Neural crest cell (in vitro differentiated cells): ENCODE data around the gene APOOL. TPM values are rescaled to one million over a fixed set of nuclear protein-coding genes. Genes with fewer than 3 reads are reported as not detected.
A peak's percentile ranks its signal among the peaks of the same experiment; 100 is the strongest.

ENCODE experiments used
- DNase-seq: peaks from one replicate; pipeline ENCODE4 v3.0.0; 2021; ENCODE audit warnings: low read depth, mixed read lengths, low spot score
- H3K27ac Mint-ChIP-seq: one replicate; pipeline ENCODE4 v1.8.0; 2021; ENCODE audit warnings: mild to moderate bottlenecking, mixed read lengths; ENCODE audit not compliant: unreplicated experiment
- H3K27me3 Mint-ChIP-seq: 2 replicates; pipeline ENCODE4 v1.8.0; 2021; ENCODE audit warnings: low read depth, mild to moderate bottlenecking, mixed read lengths
- H3K36me3 Mint-ChIP-seq: 2 replicates; pipeline ENCODE4 v1.8.0; 2021; ENCODE audit warnings: low read depth, mild to moderate bottlenecking, mixed read lengths
- H3K4me1 Mint-ChIP-seq: 2 replicates; pipeline ENCODE4 v1.8.0; 2021; ENCODE audit warnings: mixed read lengths
- H3K4me3 Mint-ChIP-seq: one replicate; pipeline ENCODE4 v1.8.0; 2021; ENCODE audit warnings: mild to moderate bottlenecking, mixed read lengths
- H3K9me3 Mint-ChIP-seq: 2 replicates; pipeline ENCODE4 v1.8.0; 2021; ENCODE audit warnings: mixed read lengths
- CTCF ChIP-seq: fragments of 200-600 bp; sonication (generic); conservative IDR thresholded peaks from 2 replicates; pipeline ENCODE4 v1.5.0; 2021; ENCODE audit warnings: antibody characterized with exemption, mild to moderate bottlenecking
- total RNA-seq: library from RNA; stranded (reverse); gene quantifications from 2 replicates; pipeline ENCODE4 v1.2.1, GENCODE V29; 2021

APOOL gene
- total RNA-seq, 1 donor from 2014 or later: 16.6 TPM

- no peaks in the 10 kb centered on the region for H3K27me3 Mint-ChIP-seq
- DNase-seq: no peak
- no peaks in the 10 kb centered on the region for H3K4me1 Mint-ChIP-seq
- peaks cover 7% of the 10 kb centered on the region for H3K9me3 Mint-ChIP-seq
- peaks cover 21% of the 10 kb centered on the region for H3K36me3 Mint-ChIP-seq
- no peak overlapping the region for H3K27ac Mint-ChIP-seq
- no peak for TF ChIP-seq CTCF
- no peak overlapping the region for H3K4me3 Mint-ChIP-seq
Observed at GRCh38 chrX:85089321-85089840, 85.7 kb downstream of the APOOL start.

- no peak overlapping the region for H3K4me3 Mint-ChIP-seq
- no peaks in the 10 kb centered on the region for H3K9me3 Mint-ChIP-seq
- H3K4me1 Mint-ChIP-seq: no peaks in the 10 kb centered on the region
- no peak for TF ChIP-seq CTCF
- H3K27me3 Mint-ChIP-seq: no peaks in the 10 kb centered on the region
- no peak for DNase-seq
- no peaks in the 10 kb centered on the region for H3K36me3 Mint-ChIP-seq
- no peak overlapping the region for H3K27ac Mint-ChIP-seq
Observed at GRCh38 chrX:85107407-85107806, 103.7 kb downstream of the APOOL start.

DNA sequence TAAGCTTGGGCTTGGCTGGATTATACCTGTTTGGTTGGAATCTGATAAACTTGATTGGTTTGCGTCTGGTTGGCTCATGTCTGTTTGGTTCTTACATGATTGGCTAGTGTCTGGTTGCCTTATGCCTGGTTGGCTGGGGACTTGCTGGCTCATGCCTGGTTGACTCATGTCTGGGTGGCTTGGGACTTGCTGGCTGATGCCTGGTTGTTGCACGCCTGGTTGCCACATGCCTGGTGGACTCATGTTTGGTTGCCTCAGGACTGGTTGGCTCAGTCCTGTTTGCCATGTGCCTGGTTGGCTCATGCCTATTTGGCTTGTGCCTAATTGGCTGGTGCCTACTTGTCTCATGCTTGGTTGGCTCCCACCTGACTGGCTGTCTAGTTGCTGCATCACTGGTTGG is 104.5 kb downstream of the APOOL start:
- no peak overlapping the region for H3K4me3 Mint-ChIP-seq
- no peaks in the 10 kb centered on the region for H3K4me1 Mint-ChIP-seq
- H3K27me3 Mint-ChIP-seq: no peaks in the 10 kb centered on the region
- DNase-seq: no peak
- no peaks in the 10 kb centered on the region for H3K36me3 Mint-ChIP-seq
- H3K27ac Mint-ChIP-seq: no peak overlapping the region
- no peak for TF ChIP-seq CTCF
- no peaks in the 10 kb centered on the region for H3K9me3 Mint-ChIP-seq

GRCh38 chrX:85109235-85109634 is 105.6 kb downstream of the APOOL start:
- Mint-ChIP-seq H3K27ac (no peak overlapping the region), H3K27me3 (no peaks in the 10 kb centered on the region), H3K4me1 (no peaks in the 10 kb centered on the region), H3K4me3 (no peak overlapping the region), H3K36me3 (no peaks in the 10 kb centered on the region), H3K9me3 (no peaks in the 10 kb centered on the region)
- DNase-seq: no peak
- TF ChIP-seq CTCF: peak; percentile 49

GRCh38 chrX:85111347-85111746 is 107.7 kb downstream of the APOOL start:
- H3K27ac Mint-ChIP-seq: no peak overlapping the region
- no peaks in the 10 kb centered on the region for H3K9me3 Mint-ChIP-seq

More at GRCh38 chrX:85111347-85111746, 107.7 kb downstream of the APOOL start:
- Mint-ChIP-seq H3K4me3 (no peak overlapping the region), H3K27me3 (no peaks in the 10 kb centered on the region), H3K36me3 (no peaks in the 10 kb centered on the region), H3K4me1 (no peaks in the 10 kb centered on the region)
- peak; percentile 79 for TF ChIP-seq CTCF
- no peak for DNase-seq
